ENCODE results near the gene CBLN3.
A peak's percentile ranks its signal among the peaks of the same experiment; 100 is the strongest.

CBLN3 gene

GRCh38 chr14:24438223-24439097 lies 9.0 kb upstream of the CBLN3 start:
- Histone ChIP-seq H4K20me1 (ENCODE audit: insufficient read depth, low read length) (no peaks in the 10 kb centered on the region), H3K4me3 (ENCODE audit: low read length) (no peak overlapping the region), H2AFZ (ENCODE audit: low read depth, low read length) (no peak overlapping the region), H3K9me3 (ENCODE audit: insufficient read depth, low read length) (no peaks in the 10 kb centered on the region), H3K27me3 (ENCODE audit: low read depth, low read length) (no peaks in the 10 kb centered on the region), H3K9ac (ENCODE audit: low read length) (no peak overlapping the region), H3K27ac (ENCODE audit: low read length) (no peak overlapping the region), H3K79me2 (ENCODE audit: low read length) (peaks cover 24% of the 10 kb centered on the region), H3K4me2 (ENCODE audit: low read length) (no peak overlapping the region), H3K36me3 (replicated peaks; ENCODE audit: low read depth, low read length) (peaks cover 56% of the 10 kb centered on the region), H3K4me1 (ENCODE audit: low read length) (peaks cover 9% of the 10 kb centered on the region)
- no peak for TF ChIP-seq CTCF (IDR thresholded peaks at IDR 0.05; ENCODE audit: low read depth, low read length)
- TF ChIP-seq EZH2phosphoT487 (IDR thresholded peaks at IDR 0.05; ENCODE audit: low read depth) = no peak

GRCh38 chr14:24437736-24438067 lies 8.2 kb upstream of the CBLN3 start:
- H4K20me1 ChIP-seq (ENCODE audit: insufficient read depth, low read length) = no peaks in the 10 kb centered on the region
- no peak overlapping the region for H2AFZ ChIP-seq (ENCODE audit: low read depth, low read length)
- H3K27ac ChIP-seq (ENCODE audit: low read length) = no peak overlapping the region
- TF ChIP-seq CTCF (IDR thresholded peaks at IDR 0.05; ENCODE audit: low read depth, low read length) (no peak), EZH2phosphoT487 (IDR thresholded peaks at IDR 0.05; ENCODE audit: low read depth) (no peak)
- no peaks in the 10 kb centered on the region for H3K27me3 ChIP-seq (ENCODE audit: low read depth, low read length)
- H3K4me1 ChIP-seq (ENCODE audit: low read length) = peaks cover 8% of the 10 kb centered on the region; the same call in 1 of the 2 replicates
- no peaks in the 10 kb centered on the region for H3K9me3 ChIP-seq (ENCODE audit: insufficient read depth, low read length)
- H3K4me3 ChIP-seq (ENCODE audit: low read length) = no peak overlapping the region
- no peak overlapping the region for H3K9ac ChIP-seq (ENCODE audit: low read length)
- H3K79me2 ChIP-seq (ENCODE audit: low read length) = peaks cover 20% of the 10 kb centered on the region
- H3K4me2 ChIP-seq (ENCODE audit: low read length) = no peak overlapping the region
- H3K36me3 ChIP-seq (replicated peaks; ENCODE audit: low read depth, low read length) = peaks cover 63% of the 10 kb centered on the region

- Histone ChIP-seq H3K4me3 (ENCODE audit: low read length) (no peak overlapping the region), H3K9ac (ENCODE audit: low read length) (no peak overlapping the region), H3K4me2 (ENCODE audit: low read length) (no peak overlapping the region), H4K20me1 (ENCODE audit: insufficient read depth, low read length) (no peaks in the 10 kb centered on the region), H3K79me2 (ENCODE audit: low read length) (peaks cover 17% of the 10 kb centered on the region), H3K27ac (ENCODE audit: low read length) (no peak overlapping the region), H3K36me3 (replicated peaks; ENCODE audit: low read depth, low read length) (peaks cover 68% of the 10 kb centered on the region), H3K9me3 (ENCODE audit: insufficient read depth, low read length) (no peaks in the 10 kb centered on the region), H2AFZ (ENCODE audit: low read depth, low read length) (no peak overlapping the region), H3K27me3 (ENCODE audit: low read depth, low read length) (no peaks in the 10 kb centered on the region), H3K4me1 (ENCODE audit: low read length) (peaks cover 8% of the 10 kb centered on the region; the same call in 1 of the 2 replicates)
- TF ChIP-seq EZH2phosphoT487 (IDR thresholded peaks at IDR 0.05; ENCODE audit: low read depth) (no peak), CTCF (IDR thresholded peaks at IDR 0.05; ENCODE audit: low read depth, low read length) (no peak)
Observed at GRCh38 chr14:24437020-24437735, 7.7 kb upstream of the CBLN3 start.

- no peak overlapping the region for H3K4me2 ChIP-seq (ENCODE audit: low read length)
Observed at GRCh38 chr14:24436355-24437019, 7.0 kb upstream of the CBLN3 start.

More at GRCh38 chr14:24436355-24437019, 7.0 kb upstream of the CBLN3 start:
- Histone ChIP-seq H3K9me3 (ENCODE audit: insufficient read depth, low read length) (no peaks in the 10 kb centered on the region), H2AFZ (ENCODE audit: low read depth, low read length) (no peak overlapping the region), H3K4me1 (ENCODE audit: low read length) (peaks cover 7% of the 10 kb centered on the region), H3K79me2 (ENCODE audit: low read length) (peaks cover 12% of the 10 kb centered on the region), H3K9ac (ENCODE audit: low read length) (no peak overlapping the region), H3K27ac (ENCODE audit: low read length) (no peak overlapping the region), H3K27me3 (ENCODE audit: low read depth, low read length) (no peaks in the 10 kb centered on the region), H3K4me3 (ENCODE audit: low read length) (no peak overlapping the region), H3K36me3 (replicated peaks; ENCODE audit: low read depth, low read length) (peaks cover 72% of the 10 kb centered on the region), H4K20me1 (ENCODE audit: insufficient read depth, low read length) (0 out of 2 replicates have a peak, but pooled peaks cover 1% of the 10 kb centered on the region)
- no peak for TF ChIP-seq EZH2phosphoT487 (IDR thresholded peaks at IDR 0.05; ENCODE audit: low read depth)
- TF ChIP-seq CTCF (IDR thresholded peaks at IDR 0.05; ENCODE audit: low read depth, low read length) = peak; percentile 69

Data from OCI-LY3 (cell line).